Thyroid gland (tissue), 4 donors: ENCODE results near the gene EXOSC9. TPM values are rescaled to one million over a fixed set of nuclear protein-coding genes. Genes with fewer than 3 reads are reported as not detected.

ENCODE experiments used
- DNase-seq, 2 donors: peaks; one replicate each; pipeline ENCODE4 v3.0.0-alpha.2; 2019
- H3K27ac ChIP-seq, 3 donors: fragments of 200-600 bp; sonication (generic); 1 replicate in 2 of 3; 2 replicates in 1 of 3; pipeline ENCODE4 v1.5.1; 2016 to 2019; ENCODE audit warnings: mild to moderate bottlenecking in 1 of 3, moderate library complexity in 1 of 3
- H3K27me3 ChIP-seq: fragments of 200-600 bp; sonication (generic); one replicate; pipeline ENCODE4 v1.5.1; 2019
- H3K36me3 ChIP-seq, 2 donors: fragments of 200-600 bp; sonication (generic); one replicate each; pipeline ENCODE4 v1.5.1; 2016 to 2019
- H3K4me1 ChIP-seq, 2 donors: fragments of 200-600 bp; sonication (generic); one replicate each; pipeline ENCODE4 v1.5.1; 2017 to 2019
- H3K4me3 ChIP-seq, 3 donors: fragments of 200-600 bp; sonication (generic); replicated peaks in 1 of 3; 1 replicate in 2 of 3; 2 replicates in 1 of 3; pipeline ENCODE4 v1.5.1; 2016; ENCODE audit warnings: mild to moderate bottlenecking in 1 of 3
- H3K9me3 ChIP-seq: fragments of 200-600 bp; sonication (generic); one replicate; pipeline ENCODE4 v1.5.1; 2017
- POLR2A ChIP-seq, 2 donors: fragments of 450-650 bp; IDR thresholded peaks; one replicate each; pipeline ENCODE4 v1.6.1; 2017; ENCODE audit warnings: antibody characterized with exemption in 2 of 2, mild to moderate bottlenecking in 2 of 2, moderate library complexity in 1 of 2
- WGBS, 2 donors: methylation state at CpG; one replicate each; pipeline ENCODE4 v1.1.5; 2017; 5-methylcytosine and 5-hydroxymethylcytosine counted together
- intact Hi-C: fragments of 100-400 bp; cut with DNase I; formaldehyde crosslinking; loops from one replicate; pipeline ENCODE4 v1.15.1; 2023
- total RNA-seq, 4 donors: library from RNA; depleted of rRNA; stranded (reverse); fragments of >200 nt; gene quantifications; one replicate each; pipeline ENCODE4 v1.2.3, GENCODE V29; 2016
- TF ChIP-seq, protein P1 (sequence below), 6 experiments: fragments of 200-600 bp in 3 of 6; fragments of 450-650 bp in 3 of 6; sonication (generic) in 3 of 6; IDR thresholded peaks; one replicate each; pipeline ENCODE4 v1.5.1; 2016 to 2019; ENCODE audit warnings: antibody characterized with exemption in 6 of 6, mild to moderate bottlenecking in 2 of 6, inconsistent platforms in 1 of 6, moderate library complexity in 1 of 6

Gene EXOSC9
- total RNA-seq, 4 donors from 2014 or later = 9.6 to 21.0 (median 15.6) TPM

DNA sequence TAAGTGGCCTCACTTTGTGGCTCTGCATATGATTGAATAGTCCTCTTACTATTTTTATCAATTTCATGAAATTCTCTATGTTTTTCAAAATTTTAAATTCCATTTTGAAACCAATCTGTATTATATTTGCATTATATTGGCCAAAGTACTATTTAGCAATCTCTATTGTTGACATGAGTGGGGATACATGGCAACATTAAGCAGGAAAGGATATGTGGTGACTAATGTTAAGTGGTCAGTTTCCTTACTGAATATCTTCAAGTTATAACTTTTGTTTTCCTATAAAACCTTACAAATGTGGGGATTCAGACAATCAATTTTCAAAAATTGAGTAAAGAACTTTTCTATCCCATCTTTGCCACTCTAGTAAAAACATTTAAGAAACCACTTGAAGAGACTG is 59.0 kb downstream of the EXOSC9 start:
- no peak overlapping the region for H3K27ac ChIP-seq

DNA sequence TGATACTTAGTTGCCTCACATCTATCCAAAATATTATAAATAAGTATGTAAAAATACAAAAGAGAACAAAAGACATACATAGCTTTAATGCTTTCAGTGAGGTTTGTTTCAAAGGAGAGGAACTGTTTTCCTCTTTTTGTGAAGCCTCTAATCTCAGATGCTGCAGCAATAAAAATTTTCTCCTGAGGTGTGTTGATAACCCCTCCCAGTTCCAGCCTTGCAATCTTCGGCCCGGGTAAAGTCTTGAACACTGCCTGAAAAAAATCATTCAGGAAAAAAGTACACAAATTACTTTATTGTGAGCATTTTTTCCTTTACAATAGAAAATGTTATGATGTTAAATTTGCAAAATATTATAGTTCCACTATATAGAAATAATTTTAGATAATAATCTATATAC is 60.3 kb downstream of the EXOSC9 start:
- H3K27me3 ChIP-seq = no peaks in the 10 kb centered on the region
- intact Hi-C loops = no loop called here
- H3K27ac ChIP-seq = no peak overlapping the region
- 94 to 99% methylated on average over 2 of the region's 2 CpGs for WGBS, 2 donors
- no peaks in the 10 kb centered on the region for H3K4me1 ChIP-seq
- peaks cover 5 to 7% of the 10 kb centered on the region in 2 donors for H3K36me3 ChIP-seq
- no peaks in the 10 kb centered on the region for H3K9me3 ChIP-seq
- no peak for TF ChIP-seq POLR2A (IDR thresholded peaks at IDR 0.05)
- TF ChIP-seq, protein P1, sequence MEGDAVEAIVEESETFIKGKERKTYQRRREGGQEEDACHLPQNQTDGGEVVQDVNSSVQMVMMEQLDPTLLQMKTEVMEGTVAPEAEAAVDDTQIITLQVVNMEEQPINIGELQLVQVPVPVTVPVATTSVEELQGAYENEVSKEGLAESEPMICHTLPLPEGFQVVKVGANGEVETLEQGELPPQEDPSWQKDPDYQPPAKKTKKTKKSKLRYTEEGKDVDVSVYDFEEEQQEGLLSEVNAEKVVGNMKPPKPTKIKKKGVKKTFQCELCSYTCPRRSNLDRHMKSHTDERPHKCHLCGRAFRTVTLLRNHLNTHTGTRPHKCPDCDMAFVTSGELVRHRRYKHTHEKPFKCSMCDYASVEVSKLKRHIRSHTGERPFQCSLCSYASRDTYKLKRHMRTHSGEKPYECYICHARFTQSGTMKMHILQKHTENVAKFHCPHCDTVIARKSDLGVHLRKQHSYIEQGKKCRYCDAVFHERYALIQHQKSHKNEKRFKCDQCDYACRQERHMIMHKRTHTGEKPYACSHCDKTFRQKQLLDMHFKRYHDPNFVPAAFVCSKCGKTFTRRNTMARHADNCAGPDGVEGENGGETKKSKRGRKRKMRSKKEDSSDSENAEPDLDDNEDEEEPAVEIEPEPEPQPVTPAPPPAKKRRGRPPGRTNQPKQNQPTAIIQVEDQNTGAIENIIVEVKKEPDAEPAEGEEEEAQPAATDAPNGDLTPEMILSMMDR (IDR thresholded peaks at IDR 0.05) = no peak
- no peak for DNase-seq
- H3K4me3 ChIP-seq = no peak overlapping the region

More for the DNA sequence above, 59.0 kb downstream of the EXOSC9 start:
- Histone ChIP-seq H3K36me3 (peaks cover 7 to 9% of the 10 kb centered on the region in 2 donors), H3K9me3 (no peaks in the 10 kb centered on the region), H3K4me1 (no peaks in the 10 kb centered on the region), H3K27me3 (no peaks in the 10 kb centered on the region), H3K4me3 (no peak overlapping the region)
- intact Hi-C loops = no loop called here
- no peak for DNase-seq
- TF ChIP-seq, protein P1 (IDR thresholded peaks at IDR 0.05) = no peak
- no peak for TF ChIP-seq POLR2A (IDR thresholded peaks at IDR 0.05)

DNA sequence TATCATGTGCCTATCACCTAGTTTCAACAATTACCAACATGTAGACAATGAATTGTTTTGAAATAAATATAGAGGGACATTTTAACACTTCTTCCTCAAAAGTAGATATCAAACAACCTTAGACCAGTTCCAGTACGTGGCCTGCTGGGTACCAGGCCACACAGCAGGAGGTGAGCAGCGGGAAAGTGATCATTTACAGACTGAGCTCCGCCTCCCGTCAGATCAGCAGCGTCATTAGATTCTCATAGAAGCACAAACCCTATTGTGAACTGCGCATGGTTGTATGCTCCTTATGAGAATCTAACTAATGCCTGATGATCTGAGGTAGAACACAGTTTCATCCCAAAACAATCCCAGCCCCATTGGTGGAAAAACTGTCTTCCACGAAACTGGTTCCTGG is 62.7 kb downstream of the EXOSC9 start:
- 88 to 89% methylated on average over 7 of the region's 7 CpGs for WGBS, 2 donors
- intact Hi-C loops = no loop called here
- TF ChIP-seq, protein P1 (IDR thresholded peaks at IDR 0.05) = no peak
- no peak for TF ChIP-seq POLR2A (IDR thresholded peaks at IDR 0.05)

More for the DNA sequence above, 62.7 kb downstream of the EXOSC9 start:
- Histone ChIP-seq H3K27me3 (no peaks in the 10 kb centered on the region), H3K36me3 (peaks cover 5 to 7% of the 10 kb centered on the region in 2 donors), H3K4me3 (no peak overlapping the region), H3K27ac (no peak overlapping the region), H3K4me1 (peaks cover 0 to under 1% of the 10 kb centered on the region in 2 donors), H3K9me3 (no peaks in the 10 kb centered on the region)
- DNase-seq = no peak

Other genes with a start within 250 kb of the EXOSC9 start
- 100 to 1,000 TPM; 313 to 356 (median 325) TPM for gene ANXA5, start 104.3 kb upstream of the EXOSC9 start, total RNA-seq
- not detected for gene SMIM43, start 36.2 kb upstream of the EXOSC9 start, total RNA-seq
- gene CCNA2, start 22.6 kb downstream of the EXOSC9 start, total RNA-seq = 1 to 10 TPM; 1.0 to 1.5 (median 1.3) TPM
- 10 to 100 TPM; 15.0 to 34.1 (median 24.5) TPM for gene BBS7, start 69.2 kb downstream of the EXOSC9 start, total RNA-seq
- gene TRPC3, start 150.7 kb downstream of the EXOSC9 start, total RNA-seq = 1 to 10 TPM in 1 of 4 donors, under 1 TPM in 3; 0.27 to 1.1 (median 0.55) TPM